Psoas muscle (tissue), 8 donors: Measurements from ENCODE around the gene FMNL2. TPM values are rescaled to one million over a fixed set of nuclear protein-coding genes. Genes with fewer than 3 reads are reported as not detected.

ENCODE experiments used
- ATAC-seq, 4 donors: fragments of 200-7000 bp; cut with Tn5 transposase; one replicate each; pipeline ENCODE4 v1.9.1; 2020; ENCODE audit warnings: moderate library complexity in 3 of 4, mild to moderate bottlenecking in 2 of 4
- DNase-seq, 2 donors: peaks; one replicate each; pipeline ENCODE4 v3.0.0-alpha.2; 2020
- H3K27ac ChIP-seq: fragments of 200-600 bp; one replicate; pipeline ENCODE4 v1.8.0; 2022
- H3K27me3 ChIP-seq, 3 donors: fragments of 200-600 bp in 1 of 3; one replicate each; pipeline versions ENCODE4 v1.6.1 to v1.8.0; 2013 to 2022; ENCODE audit warnings: low read length in 2 of 3, mild to moderate bottlenecking in 2 of 3, moderate library complexity in 1 of 3; ENCODE audit not compliant: insufficient read depth in 3 of 3
- H3K36me3 ChIP-seq, 2 donors: fragments of 200-600 bp in 1 of 2; one replicate each; pipeline versions ENCODE4 v1.6.1 to v1.8.0; 2013 to 2022; ENCODE audit warnings: low read depth in 1 of 2, mild to moderate bottlenecking in 1 of 2, moderate library complexity in 1 of 2; ENCODE audit not compliant: insufficient read depth in 1 of 2
- H3K4me1 ChIP-seq: fragments of 200-600 bp; one replicate; pipeline ENCODE4 v1.8.0; 2022
- H3K4me3 ChIP-seq: fragments of 200-600 bp; one replicate; pipeline ENCODE4 v1.8.0; 2022; ENCODE audit warnings: mild to moderate bottlenecking
- H3K9me3 ChIP-seq: fragments of 200-600 bp; one replicate; pipeline ENCODE4 v1.8.0; 2022
- WGBS, 3 donors: extraction: QIAGEN DNeasy Blood & Tissue Kit; methylation state at CpG; one replicate each; pipeline versions ENCODE4 v1.1.6 to v1.1.7; 2013; 5-methylcytosine and 5-hydroxymethylcytosine counted together
- intact Hi-C, 2 donors: fragments of 100-400 bp; cut with DNase I; formaldehyde crosslinking; loops; one replicate each; pipeline versions ENCODE4 v1.11.0 to v1.14.2; 2022
- polyA plus RNA-seq, 3 donors: library from polyadenylated mRNA; stranded (reverse); fragments of 200-250 nt; gene quantifications; one replicate each; pipeline ENCODE4 v1.2.3, GENCODE V29; 2013
- total RNA-seq, 4 donors: library from RNA; stranded (reverse); fragmentation: NEBNext Ultra II Directional in 2 of 4; extraction: Animal tissue kit (Norgen Biotek cat#: 25700) in 2 of 4; gene quantifications; one replicate each; pipeline versions ENCODE4 v1.2.1 to v1.2.4, GENCODE V29; 2021 to 2023
- TF ChIP-seq, protein P1 (sequence below): fragments of 200-600 bp; IDR thresholded peaks from one replicate; pipeline ENCODE4 v1.8.0; 2022; ENCODE audit warnings: antibody characterized with exemption
- donor health status: healthy with polysubstance abuse.
- donor health status: DM: no; HTN: no; CAD: no; lungs with moderate emphysema.
- donor health status: Bipolar disorder and iron deficiency.
- donor health status: healthy.
- donor health status: DM: yes; HTN: yes; CAD: no.
- donor health status: DM: no; HTN: no; CAD: no.
- donor health status: DM: no; HTN: no; CAD: no.
- donor health status: DM: yes; HTN: yes; CAD: no.

Gene FMNL2
- total and polyA plus RNA-seq, 7 donors = 6.6 to 18.2 (median 11.0) TPM

DNA sequence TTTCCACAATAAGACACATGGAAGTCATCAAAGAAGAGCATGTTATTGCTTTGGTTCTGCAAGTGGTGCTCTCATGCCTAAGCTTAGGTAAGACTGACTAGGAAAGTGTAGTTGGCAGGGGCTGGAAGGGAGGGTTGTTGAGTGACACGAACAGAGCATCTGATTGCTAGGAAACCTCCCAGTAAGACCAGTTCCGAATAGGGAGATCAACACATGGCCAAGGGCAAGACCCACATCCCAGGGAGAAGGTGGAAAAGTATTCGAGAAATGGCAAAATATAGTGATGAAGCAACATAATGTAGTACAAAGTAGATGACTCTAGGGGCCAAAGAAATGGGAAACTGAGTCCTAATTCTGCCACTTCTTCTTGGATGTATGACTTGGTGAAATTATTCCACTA lies 33.8 kb upstream of the FMNL2 start:
- WGBS, 3 donors = 88 to 94% (median 88%) methylated on average over 3 of the region's 3 CpGs
- Histone ChIP-seq H3K4me3 (no peak overlapping the region), H3K4me1 (no peaks in the 10 kb centered on the region), H3K27me3 (no peaks in the 10 kb centered on the region), H3K27ac (no peak overlapping the region), H3K9me3 (no peaks in the 10 kb centered on the region), H3K36me3 (no peaks in the 10 kb centered on the region)
- no peak for DNase-seq
- no peak for ATAC-seq
- intact Hi-C loops = no loop called here
- TF ChIP-seq, protein P1, sequence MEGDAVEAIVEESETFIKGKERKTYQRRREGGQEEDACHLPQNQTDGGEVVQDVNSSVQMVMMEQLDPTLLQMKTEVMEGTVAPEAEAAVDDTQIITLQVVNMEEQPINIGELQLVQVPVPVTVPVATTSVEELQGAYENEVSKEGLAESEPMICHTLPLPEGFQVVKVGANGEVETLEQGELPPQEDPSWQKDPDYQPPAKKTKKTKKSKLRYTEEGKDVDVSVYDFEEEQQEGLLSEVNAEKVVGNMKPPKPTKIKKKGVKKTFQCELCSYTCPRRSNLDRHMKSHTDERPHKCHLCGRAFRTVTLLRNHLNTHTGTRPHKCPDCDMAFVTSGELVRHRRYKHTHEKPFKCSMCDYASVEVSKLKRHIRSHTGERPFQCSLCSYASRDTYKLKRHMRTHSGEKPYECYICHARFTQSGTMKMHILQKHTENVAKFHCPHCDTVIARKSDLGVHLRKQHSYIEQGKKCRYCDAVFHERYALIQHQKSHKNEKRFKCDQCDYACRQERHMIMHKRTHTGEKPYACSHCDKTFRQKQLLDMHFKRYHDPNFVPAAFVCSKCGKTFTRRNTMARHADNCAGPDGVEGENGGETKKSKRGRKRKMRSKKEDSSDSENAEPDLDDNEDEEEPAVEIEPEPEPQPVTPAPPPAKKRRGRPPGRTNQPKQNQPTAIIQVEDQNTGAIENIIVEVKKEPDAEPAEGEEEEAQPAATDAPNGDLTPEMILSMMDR = no peak

DNA sequence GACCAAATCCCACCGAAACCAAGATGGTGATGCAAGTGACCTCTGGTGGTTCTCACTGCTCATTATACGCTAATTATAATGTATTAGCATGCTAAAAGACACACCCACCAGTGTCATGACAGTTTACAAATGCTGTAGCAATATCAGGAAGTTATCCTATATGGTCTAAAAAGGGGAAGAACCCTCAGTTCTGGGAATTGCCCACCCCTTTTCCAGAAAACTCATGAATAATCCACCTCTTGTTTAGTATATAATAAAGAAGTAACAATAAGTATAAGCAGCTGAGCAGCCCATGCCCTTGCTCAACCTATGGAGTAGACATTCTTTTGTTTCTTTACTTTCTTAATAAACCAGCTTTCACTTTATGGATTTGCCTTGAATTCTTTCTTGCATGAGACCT lies 31.0 kb upstream of the FMNL2 start:
- no peaks in the 10 kb centered on the region for H3K36me3 ChIP-seq
- ATAC-seq (no peak), DNase-seq (no peak)
- H3K27me3 ChIP-seq = no peaks in the 10 kb centered on the region
- no peak overlapping the region for H3K4me3 ChIP-seq
- TF ChIP-seq, protein P1 = no peak
- H3K27ac ChIP-seq = no peak overlapping the region
- no peaks in the 10 kb centered on the region for H3K4me1 ChIP-seq
- intact Hi-C loops = no loop called here
- no peaks in the 10 kb centered on the region for H3K9me3 ChIP-seq
- 85 to 93% (median 89%) methylated on average over 2 of the region's 2 CpGs for WGBS, 3 donors

DNA sequence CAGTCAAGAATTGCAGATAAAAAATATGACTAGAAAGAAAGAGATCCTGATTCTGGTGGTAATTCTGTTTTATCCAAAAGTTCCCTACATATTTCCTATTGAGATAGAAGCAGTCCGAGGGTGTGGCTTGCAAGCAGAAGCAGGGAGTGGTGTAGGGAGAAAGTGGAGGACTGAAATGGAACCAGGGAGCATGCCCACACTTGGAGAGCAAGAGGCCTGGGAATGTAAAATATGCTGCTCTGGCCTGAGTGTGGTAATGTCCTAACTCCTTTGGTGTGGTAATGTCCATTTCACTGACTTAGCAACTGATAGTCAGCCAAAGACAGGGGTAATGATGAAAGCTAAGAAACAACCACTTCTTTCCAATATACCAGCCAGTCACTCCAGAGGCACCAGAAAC lies 30.1 kb upstream of the FMNL2 start:
- ATAC-seq = no peak
- Histone ChIP-seq H3K4me1 (no peaks in the 10 kb centered on the region), H3K27ac (no peak overlapping the region), H3K27me3 (no peaks in the 10 kb centered on the region), H3K36me3 (no peaks in the 10 kb centered on the region), H3K4me3 (no peak overlapping the region), H3K9me3 (no peaks in the 10 kb centered on the region)
- WGBS, 3 donors = 88 to 91% (median 90%) methylated on average over 1 of the region's 1 CpG
- intact Hi-C loops = no loop called here
- DNase-seq = no peak
- TF ChIP-seq, protein P1 = no peak

DNA sequence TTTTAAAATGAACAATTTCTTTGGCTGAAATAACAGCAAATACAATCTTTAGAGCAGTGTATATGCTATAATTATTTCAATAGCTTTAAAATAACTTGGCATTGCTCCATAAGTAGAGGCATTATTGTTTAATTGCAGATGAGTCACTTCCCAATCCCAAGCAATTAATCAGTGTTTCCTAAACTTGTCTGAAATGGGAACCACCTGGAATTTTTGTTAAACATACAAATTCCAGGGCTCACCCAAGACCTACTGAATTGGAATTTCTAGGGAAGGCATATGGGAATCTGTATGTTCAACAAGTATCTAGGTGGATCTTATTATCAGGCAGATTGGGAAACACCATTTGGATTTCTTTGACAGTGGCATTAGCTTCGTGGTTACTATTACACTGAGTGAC lies 27.1 kb upstream of the FMNL2 start:
- 70 to 76% (median 76%) methylated on average over 1 of the region's 1 CpG for WGBS, 3 donors
- no peaks in the 10 kb centered on the region for H3K27me3 ChIP-seq
- no peaks in the 10 kb centered on the region for H3K9me3 ChIP-seq
- no peak overlapping the region for H3K27ac ChIP-seq
- intact Hi-C loops = no loop called here
- no peak for DNase-seq
- no peak for ATAC-seq
- TF ChIP-seq, protein P1 = no peak
- no peak overlapping the region for H3K4me3 ChIP-seq
- H3K36me3 ChIP-seq = no peaks in the 10 kb centered on the region
- H3K4me1 ChIP-seq = no peaks in the 10 kb centered on the region
